HCT116 (cell line): ENCODE measurements around the gene IPO11.

ENCODE experiments used
- ATF3 ChIP-seq: IDR thresholded peaks from 2 replicates; pipeline ENCODE4 v1.6.1; 2012
- CEBPB ChIP-seq: IDR thresholded peaks from 2 replicates; pipeline ENCODE4 v1.6.1; 2012; ENCODE audit warnings: low read depth
- EZH2 ChIP-seq: fragments of 200-600 bp; sonication (generic); IDR thresholded peaks from 2 replicates; pipeline ENCODE4 v1.6.1; 2017; ENCODE audit warnings: antibody characterized with exemption, mixed run types
- EZH2phosphoT487 ChIP-seq: fragments of 200-600 bp; IDR thresholded peaks from 2 replicates; pipeline ENCODE4 v1.6.1; 2018; ENCODE audit warnings: antibody characterized with exemption, borderline replicate concordance
- JUND ChIP-seq: IDR thresholded peaks from 2 replicates; pipeline ENCODE4 v1.6.1; 2012
- POLR2A ChIP-seq: IDR thresholded peaks from 2 replicates; pipeline ENCODE4 v1.7.0; 2011; ENCODE audit warnings: borderline replicate concordance; ENCODE audit not compliant: insufficient read depth, insufficient read length; ENCODE audit errors: extremely low read depth
- POLR2AphosphoS5 ChIP-seq: IDR thresholded peaks from 2 replicates; pipeline ENCODE4 v1.6.1; 2011; ENCODE audit warnings: mild to moderate bottlenecking, low read depth, low read length, moderate library complexity
- REST ChIP-seq: IDR thresholded peaks from 2 replicates; pipeline ENCODE4 v1.6.1; 2012; ENCODE audit warnings: low read depth
- TCF7L2 ChIP-seq: IDR thresholded peaks from 2 replicates; pipeline ENCODE4 v1.7.0; 2011; ENCODE audit warnings: borderline replicate concordance, inconsistent platforms; ENCODE audit not compliant: insufficient read depth, insufficient read length; ENCODE audit errors: extremely low read depth
- ZBTB33 ChIP-seq: IDR thresholded peaks from 2 replicates; pipeline ENCODE4 v1.6.1; 2011; ENCODE audit warnings: mild to moderate bottlenecking, low read length, moderate library complexity; ENCODE audit not compliant: insufficient replicate concordance; ENCODE audit errors: extremely low read depth
- ZFX ChIP-seq: fragments of 450-650 bp; IDR thresholded peaks from 2 replicates; pipeline ENCODE4 v1.6.1; 2017
- TF ChIP-seq, protein P1 (sequence below), 3 experiments: fragments of 200-600 bp in 1 of 3; sonication (generic) in 1 of 3; IDR thresholded peaks in 2 of 3; conservative IDR thresholded peaks in 1 of 3; 2 replicates each; pipeline ENCODE4 v1.5.1; 2012 to 2017; ENCODE audit warnings: low read depth in 2 of 3, low read length in 2 of 3, antibody characterized with exemption in 1 of 3, borderline replicate concordance in 1 of 3, control low read depth in 1 of 3, mild to moderate bottlenecking in 1 of 3, mixed read lengths in 1 of 3, mixed run types in 1 of 3, moderate library complexity in 1 of 3; ENCODE audit not compliant: insufficient read depth in 1 of 3
- TF ChIP-seq, protein P2 (sequence below): IDR thresholded peaks from 2 replicates; pipeline ENCODE4 v1.6.1; 2012

- TF ChIP-seq ZFX (no peak), JUND (no peak), REST (no peak), POLR2A (no peak), EZH2 (no peak), CEBPB (no peak), ATF3 (no peak), EZH2phosphoT487 (no peak), TCF7L2 (no peak), POLR2AphosphoS5 (no peak), ZBTB33 (no peak)
- TF ChIP-seq, protein P1, sequence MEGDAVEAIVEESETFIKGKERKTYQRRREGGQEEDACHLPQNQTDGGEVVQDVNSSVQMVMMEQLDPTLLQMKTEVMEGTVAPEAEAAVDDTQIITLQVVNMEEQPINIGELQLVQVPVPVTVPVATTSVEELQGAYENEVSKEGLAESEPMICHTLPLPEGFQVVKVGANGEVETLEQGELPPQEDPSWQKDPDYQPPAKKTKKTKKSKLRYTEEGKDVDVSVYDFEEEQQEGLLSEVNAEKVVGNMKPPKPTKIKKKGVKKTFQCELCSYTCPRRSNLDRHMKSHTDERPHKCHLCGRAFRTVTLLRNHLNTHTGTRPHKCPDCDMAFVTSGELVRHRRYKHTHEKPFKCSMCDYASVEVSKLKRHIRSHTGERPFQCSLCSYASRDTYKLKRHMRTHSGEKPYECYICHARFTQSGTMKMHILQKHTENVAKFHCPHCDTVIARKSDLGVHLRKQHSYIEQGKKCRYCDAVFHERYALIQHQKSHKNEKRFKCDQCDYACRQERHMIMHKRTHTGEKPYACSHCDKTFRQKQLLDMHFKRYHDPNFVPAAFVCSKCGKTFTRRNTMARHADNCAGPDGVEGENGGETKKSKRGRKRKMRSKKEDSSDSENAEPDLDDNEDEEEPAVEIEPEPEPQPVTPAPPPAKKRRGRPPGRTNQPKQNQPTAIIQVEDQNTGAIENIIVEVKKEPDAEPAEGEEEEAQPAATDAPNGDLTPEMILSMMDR (IDR thresholded peaks at IDR 0.05 in 2 of 3, conservative IDR thresholded peaks at IDR 0.05 in 1 of 3; ENCODE audit: borderline replicate concordance in 1 of 3, insufficient read depth in 1 of 3, low read depth in 2 of 3, low read length in 2 of 3) = no peak
- TF ChIP-seq, protein P2, sequence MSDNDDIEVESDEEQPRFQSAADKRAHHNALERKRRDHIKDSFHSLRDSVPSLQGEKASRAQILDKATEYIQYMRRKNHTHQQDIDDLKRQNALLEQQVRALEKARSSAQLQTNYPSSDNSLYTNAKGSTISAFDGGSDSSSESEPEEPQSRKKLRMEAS = no peak
These were observed 201.8 kb downstream of the IPO11 start for GRCh38 chr5:62614355-62614754.
